Measurements from ENCODE around the gene CD93.

Gene CD93

DNA sequence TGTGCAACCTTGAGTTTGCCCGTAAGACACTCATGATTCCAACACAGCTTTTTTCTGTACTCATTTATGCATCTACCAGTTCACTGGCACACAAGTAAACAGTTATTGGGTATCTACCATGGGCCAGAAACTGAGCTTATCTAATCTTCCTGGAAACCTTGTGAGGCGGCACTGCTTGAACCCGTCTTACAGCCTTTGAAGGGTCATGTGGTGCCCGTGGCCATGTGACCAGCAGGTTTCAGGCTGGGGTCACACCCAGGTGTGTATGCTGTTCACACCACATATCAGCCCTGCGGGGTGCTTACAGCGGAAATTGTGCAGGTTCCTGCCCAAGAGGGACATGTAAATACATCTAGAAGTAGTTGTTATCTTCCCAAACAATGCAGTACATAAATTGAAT lies 42.7 kb downstream of the CD93 start:
- no peak overlapping the region for H3K18ac ChIP-seq (ENCODE audit: low read depth in 1 of 2, low read length in 2 of 2)
- H3K4me2 ChIP-seq (ENCODE audit: low read length, poor library complexity, severe bottlenecking) = no peak overlapping the region
- H2AK5ac ChIP-seq (ENCODE audit: low read length, severe bottlenecking) = no peak overlapping the region
- 69% methylated on average over 6 of the region's 6 CpGs for WGBS
- no peak overlapping the region for H2AFZ ChIP-seq (ENCODE audit: low read depth, low read length)
- no peak overlapping the region for H3K4ac ChIP-seq (ENCODE audit: low read depth in 1 of 2, low read length in 2 of 2)
- no peak overlapping the region for H4K8ac ChIP-seq (ENCODE audit: low read length)
- no peak overlapping the region for H3K23ac ChIP-seq (ENCODE audit: low read length in 2 of 2)
- no peak overlapping the region for H4K91ac ChIP-seq (ENCODE audit: low read length)
- no peak overlapping the region for H3K4me3 ChIP-seq (ENCODE audit: insufficient read depth in 1 of 2, low read depth in 1 of 2, low read length in 2 of 2)
- H3K14ac ChIP-seq (ENCODE audit: low read length in 2 of 2) = no peak overlapping the region
- no peak overlapping the region for H2BK5ac ChIP-seq (ENCODE audit: low read depth, low read length, poor library complexity, severe bottlenecking)
- peaks cover 4 to 28% of the 10 kb centered on the region in 2 experiments for H3K36me3 ChIP-seq (ENCODE audit: control insufficient read depth in 1 of 2, insufficient read depth in 2 of 2, low read depth in 1 of 2, low read length in 2 of 2)
- no peak for DNase-seq
- H2BK15ac ChIP-seq (ENCODE audit: low read depth, poor library complexity, severe bottlenecking) = no peak overlapping the region
- H2BK120ac ChIP-seq (ENCODE audit: low read depth, low read length) = no peak overlapping the region
- H3K9ac ChIP-seq (ENCODE audit: low read length) = no peak overlapping the region
- no peaks in the 10 kb centered on the region for H3K9me3 ChIP-seq (ENCODE audit: control insufficient read depth, low read length)
- H3K4me1 ChIP-seq (ENCODE audit: control insufficient read depth, insufficient read depth, low read depth, low read length) = peaks cover 11% of the 10 kb centered on the region
- peaks cover 7% of the 10 kb centered on the region for H3K79me1 ChIP-seq (replicated peaks; ENCODE audit: low read length, poor library complexity, severe bottlenecking)
- no peak overlapping the region for H3K27ac ChIP-seq (ENCODE audit: low read length, poor library complexity, severe bottlenecking)
- no peak overlapping the region for H2BK12ac ChIP-seq (ENCODE audit: low read length in 2 of 2)
- H3K27me3 ChIP-seq (ENCODE audit: control insufficient read depth in 1 of 2, insufficient read depth in 1 of 2, low read length in 2 of 2) = peaks cover 28 to 40% of the 10 kb centered on the region in 2 experiments

DNA sequence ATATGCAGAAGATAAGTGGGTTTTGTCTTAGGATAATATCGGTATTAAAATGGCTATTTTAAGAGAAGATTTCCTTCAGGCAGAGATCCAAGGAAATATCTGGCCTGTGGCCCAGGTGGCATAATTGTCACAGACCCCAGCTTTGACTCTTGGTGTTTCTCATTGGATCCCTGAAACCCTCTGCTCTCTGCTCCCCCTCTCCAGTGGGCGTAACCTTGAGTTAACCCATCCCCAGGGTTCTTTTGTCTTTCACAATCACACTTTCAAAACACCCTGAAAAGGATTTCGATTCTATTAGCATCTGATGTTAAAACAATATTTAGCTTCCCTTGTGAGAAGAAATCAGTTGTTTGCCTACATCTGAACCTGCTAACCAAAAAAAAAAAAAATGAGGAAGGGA lies 43.9 kb downstream of the CD93 start:
- no peak overlapping the region for H3K18ac ChIP-seq (ENCODE audit: low read depth in 1 of 2, low read length in 2 of 2)
- no peak overlapping the region for H3K4me2 ChIP-seq (ENCODE audit: low read length, poor library complexity, severe bottlenecking)
- no peak overlapping the region for H3K23ac ChIP-seq (ENCODE audit: low read length in 2 of 2)
- no peak overlapping the region for H2BK5ac ChIP-seq (ENCODE audit: low read depth, low read length, poor library complexity, severe bottlenecking)
- peaks cover 39 to 49% of the 10 kb centered on the region in 2 experiments for H3K27me3 ChIP-seq (ENCODE audit: control insufficient read depth in 1 of 2, insufficient read depth in 1 of 2, low read length in 2 of 2)
- no peak overlapping the region for H2BK12ac ChIP-seq (ENCODE audit: low read length in 2 of 2)
- no peaks in the 10 kb centered on the region for H3K79me1 ChIP-seq (replicated peaks; ENCODE audit: low read length, poor library complexity, severe bottlenecking)
- no peak overlapping the region for H3K4ac ChIP-seq (ENCODE audit: low read depth in 1 of 2, low read length in 2 of 2)
- H4K8ac ChIP-seq (ENCODE audit: low read length) = no peak overlapping the region
- H2BK120ac ChIP-seq (ENCODE audit: low read depth, low read length) = no peak overlapping the region
- no peak overlapping the region for H2BK15ac ChIP-seq (ENCODE audit: low read depth, poor library complexity, severe bottlenecking)
- no peak overlapping the region for H3K4me3 ChIP-seq (ENCODE audit: insufficient read depth in 1 of 2, low read depth in 1 of 2, low read length in 2 of 2)
- H3K27ac ChIP-seq (ENCODE audit: low read length, poor library complexity, severe bottlenecking) = no peak overlapping the region
- H3K9me3 ChIP-seq (ENCODE audit: control insufficient read depth, low read length) = no peaks in the 10 kb centered on the region
- H3K14ac ChIP-seq (ENCODE audit: low read length in 2 of 2) = no peak overlapping the region
- H3K36me3 ChIP-seq (ENCODE audit: control insufficient read depth in 1 of 2, insufficient read depth in 2 of 2, low read depth in 1 of 2, low read length in 2 of 2) = peaks cover 0 to 26% of the 10 kb centered on the region in 2 experiments
- WGBS = 100% methylated on average over 1 of the region's 3 CpGs
- peaks cover under 1% of the 10 kb centered on the region for H3K4me1 ChIP-seq (ENCODE audit: control insufficient read depth, insufficient read depth, low read depth, low read length)
- H2AFZ ChIP-seq (ENCODE audit: low read depth, low read length) = no peak overlapping the region
- no peak for DNase-seq
- H2AK5ac ChIP-seq (ENCODE audit: low read length, severe bottlenecking) = no peak overlapping the region
- no peak overlapping the region for H4K91ac ChIP-seq (ENCODE audit: low read length)
- no peak overlapping the region for H3K9ac ChIP-seq (ENCODE audit: low read length)

DNA sequence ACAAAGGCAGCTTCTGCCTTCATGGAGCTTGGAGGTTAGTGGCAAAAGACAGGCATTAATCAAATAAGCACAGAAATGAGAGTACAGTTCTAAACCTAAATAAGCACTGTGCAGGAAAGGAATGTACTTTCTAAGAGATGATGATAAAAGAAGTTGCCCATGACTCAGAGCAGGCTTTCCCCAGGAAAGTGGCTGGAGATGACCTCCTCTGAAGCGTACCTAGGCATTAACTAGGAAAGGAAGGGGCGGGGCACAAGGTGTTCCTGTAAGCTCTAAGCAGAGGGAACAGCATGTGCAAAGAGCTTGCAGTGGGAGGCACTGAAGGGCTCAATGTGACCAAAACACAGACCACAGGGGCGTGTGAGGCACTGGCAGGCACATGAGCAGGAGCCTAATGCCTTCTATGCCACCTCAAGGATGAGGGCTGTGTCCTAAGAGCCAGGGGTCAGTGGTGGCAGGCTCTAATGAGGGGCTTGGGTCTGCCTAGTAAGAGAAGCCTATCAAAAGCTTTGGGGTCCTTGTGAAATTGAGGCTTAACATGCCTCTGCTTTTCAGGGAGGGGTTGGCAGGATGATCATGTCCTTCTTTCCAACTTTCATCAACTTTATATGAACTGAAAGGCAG lies 46.1 kb downstream of the CD93 start:
- 42% methylated on average over 3 of the region's 3 CpGs for WGBS
- H3K4ac ChIP-seq (ENCODE audit: low read depth in 1 of 2, low read length in 2 of 2) = no peak overlapping the region
- no peaks in the 10 kb centered on the region for H3K9me3 ChIP-seq (ENCODE audit: control insufficient read depth, low read length)
- H3K27ac ChIP-seq (ENCODE audit: low read length, poor library complexity, severe bottlenecking) = no peak overlapping the region
- H2BK120ac ChIP-seq (ENCODE audit: low read depth, low read length) = no peak overlapping the region
- peaks cover 59 to 63% of the 10 kb centered on the region in 2 experiments for H3K27me3 ChIP-seq (ENCODE audit: control insufficient read depth in 1 of 2, insufficient read depth in 1 of 2, low read length in 2 of 2)
- no peaks in the 10 kb centered on the region for H3K79me1 ChIP-seq (replicated peaks; ENCODE audit: low read length, poor library complexity, severe bottlenecking)
- H3K4me3 ChIP-seq (ENCODE audit: insufficient read depth in 1 of 2, low read depth in 1 of 2, low read length in 2 of 2) = no peak overlapping the region
- DNase-seq = no peak
- H3K14ac ChIP-seq (ENCODE audit: low read length in 2 of 2) = no peak overlapping the region
- peaks cover 0 to 4% of the 10 kb centered on the region in 2 experiments for H3K36me3 ChIP-seq (ENCODE audit: control insufficient read depth in 1 of 2, insufficient read depth in 2 of 2, low read depth in 1 of 2, low read length in 2 of 2)
- H3K4me1 ChIP-seq (ENCODE audit: control insufficient read depth, insufficient read depth, low read depth, low read length) = no peaks in the 10 kb centered on the region
- H3K23ac ChIP-seq (ENCODE audit: low read length in 2 of 2) = no peak overlapping the region
- no peak overlapping the region for H4K8ac ChIP-seq (ENCODE audit: low read length)
- H2BK12ac ChIP-seq (ENCODE audit: low read length in 2 of 2) = no peak overlapping the region
- H3K4me2 ChIP-seq (ENCODE audit: low read length, poor library complexity, severe bottlenecking) = no peak overlapping the region
- peak overlapping the region; percentile 11 for H4K91ac ChIP-seq (ENCODE audit: low read length)
- no peak overlapping the region for H3K18ac ChIP-seq (ENCODE audit: low read depth in 1 of 2, low read length in 2 of 2)
- no peak overlapping the region for H2BK15ac ChIP-seq (ENCODE audit: low read depth, poor library complexity, severe bottlenecking)
- no peak overlapping the region for H2AFZ ChIP-seq (ENCODE audit: low read depth, low read length)
- H2BK5ac ChIP-seq (ENCODE audit: low read depth, low read length, poor library complexity, severe bottlenecking) = no peak overlapping the region
- H2AK5ac ChIP-seq (ENCODE audit: low read length, severe bottlenecking) = no peak overlapping the region
- no peak overlapping the region for H3K9ac ChIP-seq (ENCODE audit: low read length)

DNA sequence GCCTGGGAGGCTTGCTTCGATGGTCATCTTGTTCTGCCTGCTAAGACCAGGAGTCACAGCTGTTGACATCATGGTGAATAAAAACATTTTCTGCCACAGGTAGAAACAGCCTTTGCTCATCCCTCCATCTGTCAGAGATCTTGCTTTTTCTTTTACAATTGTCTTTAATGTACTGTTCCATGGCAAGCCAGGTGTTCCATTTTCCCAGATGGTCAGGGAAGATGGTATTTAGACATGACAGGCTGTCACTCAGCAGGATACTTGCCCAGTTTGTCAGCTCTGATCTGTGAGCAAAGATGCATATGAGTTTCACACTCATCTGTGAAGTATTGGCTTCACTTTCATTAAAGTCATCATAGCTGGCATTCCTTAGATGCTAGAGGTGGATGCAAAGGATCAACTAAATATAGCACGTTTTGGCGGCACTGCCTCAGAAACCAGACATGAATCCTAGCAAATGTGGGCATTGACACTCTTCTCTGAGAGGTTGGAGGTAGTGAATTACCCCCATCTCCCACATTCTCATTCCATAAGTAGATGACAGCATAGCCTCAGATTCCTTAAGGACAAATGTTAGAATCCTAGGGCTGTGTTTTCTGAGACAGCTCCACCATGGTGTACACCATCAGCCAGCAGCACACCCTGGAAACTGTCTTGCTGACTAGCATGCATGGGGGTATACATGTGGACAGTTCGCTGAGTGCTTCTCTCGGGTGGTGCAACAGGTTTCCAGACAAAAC lies 46.8 kb downstream of the CD93 start:
- H2BK12ac ChIP-seq (ENCODE audit: low read length in 2 of 2) = no peak overlapping the region

More for the DNA sequence above, 46.8 kb downstream of the CD93 start:
- Histone ChIP-seq H2BK5ac (ENCODE audit: low read depth, low read length, poor library complexity, severe bottlenecking) (no peak overlapping the region), H3K9me3 (ENCODE audit: control insufficient read depth, low read length) (no peaks in the 10 kb centered on the region), H3K18ac (ENCODE audit: low read depth in 1 of 2, low read length in 2 of 2) (no peak overlapping the region), H3K9ac (ENCODE audit: low read length) (no peak overlapping the region), H3K23ac (ENCODE audit: low read length in 2 of 2) (no peak overlapping the region), H2AFZ (ENCODE audit: low read depth, low read length) (no peak overlapping the region), H3K4me2 (ENCODE audit: low read length, poor library complexity, severe bottlenecking) (no peak overlapping the region), H3K27ac (ENCODE audit: low read length, poor library complexity, severe bottlenecking) (no peak overlapping the region), H3K79me1 (replicated peaks; ENCODE audit: low read length, poor library complexity, severe bottlenecking) (no peaks in the 10 kb centered on the region), H3K27me3 (ENCODE audit: control insufficient read depth in 1 of 2, insufficient read depth in 1 of 2, low read length in 2 of 2) (peaks cover 66 to 70% of the 10 kb centered on the region in 2 experiments), H3K4me3 (ENCODE audit: insufficient read depth in 1 of 2, low read depth in 1 of 2, low read length in 2 of 2) (no peak overlapping the region), H4K91ac (ENCODE audit: low read length) (no peak overlapping the region), H3K4ac (ENCODE audit: low read depth in 1 of 2, low read length in 2 of 2) (no peak overlapping the region), H2AK5ac (ENCODE audit: low read length, severe bottlenecking) (no peak overlapping the region), H3K14ac (ENCODE audit: low read length in 2 of 2) (no peak overlapping the region), H2BK120ac (ENCODE audit: low read depth, low read length) (no peak overlapping the region), H2BK15ac (ENCODE audit: low read depth, poor library complexity, severe bottlenecking) (no peak overlapping the region), H3K36me3 (ENCODE audit: control insufficient read depth in 1 of 2, insufficient read depth in 2 of 2, low read depth in 1 of 2, low read length in 2 of 2) (no peaks in the 10 kb centered on the region), H3K4me1 (ENCODE audit: control insufficient read depth, insufficient read depth, low read depth, low read length) (no peaks in the 10 kb centered on the region), H4K8ac (ENCODE audit: low read length) (no peak overlapping the region)
- DNase-seq = no peak
- WGBS = 55% methylated on average over 5 of the region's 5 CpGs

Measured in mesenchymal stem cell (in vitro differentiated cells and primary cell).